Measurements from ENCODE around the gene NGEF. TPM values are rescaled to one million over a fixed set of nuclear protein-coding genes. Genes with fewer than 3 reads are reported as not detected.

The NGEF gene
- total and polyA plus RNA-seq, 9 of the 15 experiments (the other 6 are each of a cell fraction or from before 2014, with no cell fraction given), result 0.07 to 0.17 (median 0.09) TPM; not detected in 6

- TF ChIP-seq THRB (CRISPR knock-in tag; conservative IDR thresholded peaks at IDR 0.05) (no peak), NFATC3 (IDR thresholded peaks at IDR 0.05) (no peak), TCF15 (CRISPR knock-in tag; IDR thresholded peaks at IDR 0.05) (no peak), TAF7 (tag; IDR thresholded peaks at IDR 0.05) (no peak), ELF4 (CRISPR knock-in tag; IDR thresholded peaks at IDR 0.05) (no peak)
These were observed 52.2 kb downstream of the NGEF start (continued) for GRCh38 chr2:232960862-232961261.

GRCh38 chr2:232959139-232959538 lies 53.9 kb downstream of the NGEF start:
- POLR2A ChIA-PET, result no interaction called here
- no peak overlapping the region for H3K4me3 ChIP-seq

More at GRCh38 chr2:232959139-232959538, 53.9 kb downstream of the NGEF start:
- ATAC-seq (no peak), FAIRE-seq (no peak), DNase-seq (ENCODE audit: extremely low read depth in 1 of 4, low spot score in 3 of 4) (no peak)
- TF ChIP-seq TFAM (CRISPR knock-in tag; conservative IDR thresholded peaks at IDR 0.05), result no peak
- 0 out of 2 replicates have a peak, but pooled peaks have one; percentile 16 for TF ChIP-seq SPI1 (IDR thresholded peaks at IDR 0.05; ENCODE audit: borderline replicate concordance, low read depth, low read length)
- Histone ChIP-seq H4K20me1 (replicated peaks; ENCODE audit: control insufficient read depth, insufficient read depth, low read length) (no peaks in the 10 kb centered on the region), H2AFZ (ENCODE audit: low read depth, low read length) (no peak overlapping the region), H3K9ac (ENCODE audit: insufficient read depth in 1 of 2, low read depth in 2 of 2, low read length in 2 of 2) (no peak overlapping the region), H3K9me1 (ENCODE audit: control insufficient read depth, insufficient read depth, low read length) (no peaks in the 10 kb centered on the region), H3K79me2 (ENCODE audit: control insufficient read depth, insufficient read depth, low read length) (no peaks in the 10 kb centered on the region), H3K27ac (ENCODE audit: extremely low read depth, low read depth, low read length) (no peak overlapping the region), H3K36me3 (ENCODE audit: control insufficient read depth, insufficient read depth, low read length) (no peaks in the 10 kb centered on the region), H3K4me2 (ENCODE audit: insufficient read depth, low read length) (no peak overlapping the region), H3K4me1 (replicated peaks in 1 of 2; ENCODE audit: control insufficient read depth in 2 of 2, insufficient read depth in 2 of 2, low read length in 2 of 2) (no peaks in the 10 kb centered on the region), H3K9me3 (replicated peaks; ENCODE audit: control insufficient read depth, insufficient read depth, low read depth, low read length) (no peaks in the 10 kb centered on the region), H3K27me3 (ENCODE audit: control insufficient read depth in 2 of 2, insufficient read depth in 2 of 2, low read length in 2 of 2) (peaks cover 0 to 20% of the 10 kb centered on the region in 2 experiments; a peak in 3 of 5 replicates)
- intact Hi-C loops (cut with micrococcal nuclease) (no loop called here), in situ Hi-C loops (cut with MboI) (no loop called here)
- no TSS peak for BruUV-seq (replicated peaks)
- CTCF ChIA-PET (ENCODE audit: low intra/inter-chr PET ratio), result no interaction called here
- WGBS (ENCODE audit: insufficient coverage, low coverage, missing lambda C conversion rate), result 0% methylated on average over 3 of the region's 4 CpGs

All from K562 (cell line).